HG03066 (cell line): Measurements from ENCODE around the gene CRYBB3.

ENCODE experiments used
- ATAC-seq: cut with Tn5 transposase; IDR thresholded peaks from one replicate; pipeline ENCODE4 v1.9.1; 2021; ENCODE audit warnings: low read depth; ENCODE audit not compliant: unreplicated experiment

Gene CRYBB3

DNA sequence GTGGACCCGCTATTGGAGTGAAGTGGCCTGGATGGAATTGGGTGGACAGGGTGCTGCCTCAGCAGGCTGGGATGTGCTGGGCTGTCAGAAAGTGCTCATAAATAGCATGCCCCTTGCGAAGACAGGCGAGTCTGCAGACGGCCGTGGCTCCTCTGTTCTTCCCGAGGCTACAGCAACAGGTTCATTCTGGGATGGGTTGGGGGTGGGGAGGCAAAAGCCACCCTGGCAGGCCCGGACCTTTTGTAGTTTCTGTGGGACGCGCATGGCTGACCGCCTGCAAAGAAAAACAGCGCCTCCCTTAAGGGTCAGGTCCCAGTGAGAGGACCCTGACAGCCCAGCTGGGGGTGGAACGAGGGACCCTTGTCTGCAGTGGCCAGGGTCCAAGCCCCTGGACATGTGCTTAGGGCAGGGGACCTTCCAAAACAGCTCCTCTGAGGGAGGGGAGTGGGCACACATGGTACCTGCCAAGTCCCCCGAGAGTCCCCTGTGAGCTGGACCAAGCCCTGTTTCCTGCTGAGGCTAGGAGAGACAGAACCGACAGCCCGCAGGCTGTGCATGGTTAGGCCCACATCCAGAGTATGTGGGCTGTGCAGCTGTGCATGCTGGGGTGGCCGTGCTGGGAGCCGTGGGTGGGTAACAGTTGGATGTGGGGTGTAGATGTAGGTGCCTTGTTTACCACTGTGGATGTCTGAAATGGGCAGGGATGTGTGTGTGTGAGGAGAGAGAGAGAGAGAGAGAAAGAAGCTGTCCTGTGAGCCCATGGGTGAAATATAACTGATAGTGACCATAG, at the start of gene CRYBB3:
Gene CRYBB3, plus strand, starts transcription at position 128 of the 790 bp plus-strand sequence. CDS start 1,539 bp downstream, outside the sequence.
- ATAC-seq: no peak

DNA sequence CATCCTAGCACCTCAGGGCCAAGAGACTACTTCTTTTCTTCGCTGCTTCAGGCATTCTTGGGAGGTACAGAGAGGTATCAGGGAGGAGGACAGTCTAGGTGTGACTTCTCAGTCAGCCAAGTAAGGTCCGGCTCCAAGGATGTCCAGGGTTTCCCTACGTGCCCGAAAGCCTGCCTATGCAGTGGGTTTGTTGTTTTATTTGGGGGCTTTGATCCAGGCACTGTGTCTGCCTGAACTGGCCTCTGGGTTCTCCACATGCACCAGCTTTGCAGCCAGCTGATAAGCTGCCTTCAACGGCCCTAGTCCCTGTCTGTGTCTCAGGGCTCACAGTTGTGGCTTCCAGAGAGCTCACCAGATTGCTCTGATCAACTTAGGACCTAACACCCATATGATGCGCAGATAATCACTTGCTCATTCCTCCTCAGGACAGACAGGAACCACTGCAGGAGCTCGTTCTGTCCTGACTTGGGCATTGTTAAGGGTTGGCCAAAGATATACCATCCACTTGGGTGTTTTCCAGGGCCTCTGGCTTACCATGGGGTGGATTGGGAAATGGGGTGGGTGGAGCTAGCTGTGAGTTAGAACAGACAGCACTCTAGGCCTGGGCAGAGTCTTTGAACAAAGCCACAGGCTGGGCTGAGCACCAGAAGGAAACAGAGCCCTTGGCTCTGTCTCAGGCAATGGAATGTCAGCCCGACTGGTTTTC, 45.5 kb upstream of the CRYBB3 start:
- no peak for ATAC-seq

DNA sequence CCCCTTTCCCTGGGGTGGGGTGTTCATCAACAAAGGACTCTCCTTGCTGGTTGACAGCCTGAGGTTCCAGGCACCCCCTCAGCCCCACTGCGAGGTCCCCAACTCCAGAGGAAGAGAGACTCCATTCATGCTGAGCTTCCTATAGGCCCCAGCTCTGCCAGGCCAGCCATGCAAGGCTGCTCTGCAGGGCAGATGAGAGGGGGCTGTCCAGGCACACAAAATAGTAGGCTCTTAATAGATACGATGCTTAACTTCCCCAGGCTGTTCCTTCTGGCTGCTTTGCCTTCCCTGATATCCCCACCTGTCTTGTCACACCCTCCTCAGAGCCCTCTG, 45.0 kb upstream of the CRYBB3 start:
- ATAC-seq: no peak

DNA sequence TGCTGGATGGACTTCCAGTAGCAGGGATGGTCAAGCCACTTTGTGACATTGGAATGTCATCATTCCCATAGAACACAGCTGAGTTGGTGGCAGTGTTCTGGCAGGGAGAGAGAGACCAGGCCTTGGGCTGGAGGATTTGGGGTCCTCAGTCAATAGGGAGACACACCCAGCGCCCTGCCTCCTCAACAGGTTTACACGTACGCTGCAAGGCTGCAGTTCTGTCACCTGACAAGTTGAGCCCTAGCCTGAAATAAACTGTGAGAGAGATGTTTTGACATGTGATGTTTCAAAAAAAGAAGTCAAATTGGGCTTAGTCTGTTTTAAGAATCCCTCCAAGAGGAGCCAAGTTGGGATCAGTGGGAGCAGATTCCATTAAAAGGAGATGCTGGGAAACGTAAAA, 42.9 kb upstream of the CRYBB3 start:
- no peak for ATAC-seq

DNA sequence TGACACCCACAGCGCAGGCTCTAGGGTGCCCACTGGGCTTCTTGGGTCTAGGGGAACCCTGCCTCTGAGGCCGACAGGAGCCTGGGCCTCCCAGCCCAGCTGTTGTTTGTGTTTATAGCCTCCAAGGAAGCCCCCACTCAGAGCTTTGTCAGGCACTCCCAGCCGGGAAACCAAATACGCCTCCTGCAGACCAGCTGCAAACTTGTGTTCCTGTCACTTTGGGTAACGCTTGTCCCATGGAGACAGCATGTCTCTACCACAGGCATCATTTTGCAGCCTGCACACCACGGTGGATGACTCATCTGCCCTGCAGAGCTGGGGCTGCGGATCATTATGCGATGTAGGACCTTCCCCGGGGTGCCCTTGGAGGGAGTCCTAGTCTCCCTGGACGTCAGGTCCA, 40.6 kb upstream of the CRYBB3 start:
- no peak for ATAC-seq

DNA sequence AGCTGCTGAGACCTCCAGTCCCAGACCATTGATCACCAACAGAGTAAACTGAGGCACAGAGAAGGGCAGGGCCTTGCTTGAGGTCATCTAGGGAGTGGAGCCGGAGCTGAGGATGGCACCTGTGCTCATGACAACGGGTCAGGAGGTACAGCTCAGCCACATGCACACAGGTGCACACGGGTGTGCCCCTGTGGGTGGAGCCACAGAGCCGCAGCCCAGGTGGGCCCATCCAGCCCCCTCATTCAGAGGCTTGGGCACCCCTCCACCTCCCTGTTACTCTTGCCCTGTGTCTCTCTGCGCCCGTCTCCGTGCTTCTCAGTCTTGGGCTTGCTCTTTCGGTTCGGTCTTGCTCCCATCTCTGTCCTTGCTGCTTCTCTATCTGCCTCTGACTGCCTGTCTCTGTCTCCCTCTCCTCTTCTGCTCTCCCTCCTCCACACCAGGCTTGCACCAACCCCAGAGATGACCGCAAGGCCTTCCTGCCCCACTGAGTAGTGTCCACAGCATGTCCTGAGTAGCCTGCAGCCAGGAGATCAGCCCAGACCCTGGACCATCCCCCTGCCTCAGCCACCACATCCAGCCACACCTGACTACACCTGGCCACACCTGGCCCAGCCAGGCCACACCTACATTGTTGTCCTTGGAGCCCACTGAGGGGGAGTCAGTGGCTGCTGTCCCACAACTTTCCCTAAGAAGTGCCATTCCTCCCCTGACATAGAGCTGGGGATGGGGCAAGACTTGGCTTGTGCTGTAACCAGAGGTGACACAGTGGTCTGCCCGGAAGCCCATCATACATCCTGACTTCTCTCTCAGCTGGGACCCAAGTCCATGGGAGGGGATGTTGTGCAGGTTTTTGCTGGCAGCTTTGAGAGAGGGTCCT, 39.3 kb upstream of the CRYBB3 start:
- no peak for ATAC-seq

DNA sequence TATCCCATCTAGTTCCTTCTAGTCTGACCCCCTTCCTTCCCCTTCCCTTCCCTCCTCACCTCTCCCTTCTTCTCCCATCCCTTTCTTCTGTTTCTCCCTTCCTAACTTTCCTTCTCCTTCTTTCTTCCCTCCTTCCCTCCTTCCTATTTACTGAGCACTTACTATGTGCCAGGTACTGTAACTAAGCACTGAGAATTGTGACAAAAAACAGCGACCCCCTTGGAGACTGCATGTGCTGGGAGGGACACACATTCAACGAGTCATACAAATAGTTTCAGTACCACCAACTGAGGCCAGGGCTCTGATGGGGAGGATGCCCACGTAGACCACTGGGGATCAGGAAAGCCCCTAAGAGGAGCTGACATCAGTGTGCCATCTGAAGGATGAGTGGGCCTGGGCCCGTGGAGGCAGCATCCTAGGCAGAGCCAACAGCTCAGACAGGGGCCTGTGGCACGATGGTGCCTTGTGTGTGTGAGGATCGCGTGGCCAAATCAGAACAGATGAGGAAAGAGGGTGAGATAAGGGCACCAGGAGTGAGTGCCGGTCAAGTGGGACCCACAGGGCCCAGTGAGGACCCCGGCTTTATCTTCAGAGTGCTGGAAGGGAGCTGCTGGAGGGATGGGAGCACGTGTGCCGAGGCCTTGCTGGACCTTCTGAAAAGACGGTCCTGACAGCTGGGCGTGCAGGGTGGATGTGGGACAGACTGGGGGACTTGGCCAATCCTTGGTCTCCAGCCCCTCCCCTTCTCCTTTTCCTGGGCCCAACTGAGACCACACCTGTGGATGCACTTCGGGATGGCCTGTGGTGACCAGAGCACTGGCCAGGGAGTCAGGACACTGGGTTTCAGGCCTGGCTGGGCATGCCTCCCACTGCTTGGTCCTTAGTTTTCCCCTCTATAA, 38.4 kb upstream of the CRYBB3 start:
- no peak for ATAC-seq

DNA sequence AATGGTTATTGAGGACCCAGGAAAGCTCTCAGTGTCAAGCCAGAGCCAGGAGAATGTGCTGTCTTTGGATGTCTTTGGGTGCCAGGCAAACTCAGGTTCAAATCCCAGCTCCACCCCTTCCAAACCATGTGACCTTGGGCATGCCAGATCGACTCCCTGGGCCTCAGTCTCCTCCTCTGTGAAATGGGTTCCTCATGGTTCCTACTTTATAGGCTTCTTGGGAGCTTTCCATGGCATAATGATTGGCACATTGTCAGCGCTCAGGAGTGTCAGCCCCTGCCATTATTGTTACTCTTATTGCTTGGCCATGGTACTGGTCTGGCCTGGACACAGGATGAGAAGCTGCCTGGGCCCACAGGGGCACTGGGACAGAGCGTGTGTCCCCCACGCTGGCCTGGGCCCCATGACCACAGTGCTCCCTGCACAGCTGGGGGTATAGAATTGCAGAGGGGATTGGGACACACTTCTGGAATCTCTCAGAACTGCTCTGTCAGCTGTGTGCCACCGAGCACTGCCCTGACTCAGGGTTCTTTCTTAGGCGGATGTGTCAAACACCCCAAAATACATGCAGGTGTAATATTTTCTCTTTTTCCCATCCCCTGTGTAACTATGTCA, 37.6 kb upstream of the CRYBB3 start:
- no peak for ATAC-seq

DNA sequence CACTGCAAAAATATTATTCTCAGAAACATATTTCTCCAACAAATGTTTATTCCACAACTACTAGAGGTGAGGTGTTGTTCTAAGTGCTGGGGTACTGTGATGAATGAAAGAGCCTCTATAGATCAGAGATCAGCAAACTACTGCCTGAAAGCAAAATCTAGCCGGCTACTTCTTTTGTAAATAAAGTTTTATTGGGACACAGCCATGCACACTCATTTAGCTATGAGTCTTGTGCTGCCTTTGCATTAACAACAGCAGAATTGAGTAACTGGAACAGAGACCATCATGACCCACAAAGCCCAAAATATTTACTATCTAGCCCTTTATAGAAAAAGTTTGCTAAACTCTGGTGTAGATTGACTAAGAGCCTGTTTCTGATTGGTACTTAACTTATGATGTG, 37.1 kb upstream of the CRYBB3 start:
- no peak for ATAC-seq

DNA sequence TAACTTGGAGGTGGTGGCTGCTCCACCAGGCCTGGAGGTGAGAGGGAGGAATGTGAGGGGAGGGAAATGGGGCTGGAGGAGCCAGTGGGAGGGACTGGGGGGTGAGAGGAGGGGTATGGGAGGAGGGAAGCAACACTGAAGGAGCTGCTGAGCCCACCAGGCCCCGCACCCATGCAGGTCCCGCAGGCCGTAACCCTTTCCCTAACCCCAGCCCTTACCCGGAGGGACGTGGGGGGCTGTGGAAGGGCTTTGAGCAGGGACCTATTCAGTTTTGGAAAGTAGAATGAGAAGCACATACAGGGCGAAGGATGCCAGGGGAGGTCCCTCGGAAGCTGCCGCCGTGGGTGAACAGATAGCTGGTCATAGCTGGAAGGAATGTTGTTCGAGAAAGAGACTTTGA, 33.9 kb upstream of the CRYBB3 start:
- ATAC-seq: no peak

DNA sequence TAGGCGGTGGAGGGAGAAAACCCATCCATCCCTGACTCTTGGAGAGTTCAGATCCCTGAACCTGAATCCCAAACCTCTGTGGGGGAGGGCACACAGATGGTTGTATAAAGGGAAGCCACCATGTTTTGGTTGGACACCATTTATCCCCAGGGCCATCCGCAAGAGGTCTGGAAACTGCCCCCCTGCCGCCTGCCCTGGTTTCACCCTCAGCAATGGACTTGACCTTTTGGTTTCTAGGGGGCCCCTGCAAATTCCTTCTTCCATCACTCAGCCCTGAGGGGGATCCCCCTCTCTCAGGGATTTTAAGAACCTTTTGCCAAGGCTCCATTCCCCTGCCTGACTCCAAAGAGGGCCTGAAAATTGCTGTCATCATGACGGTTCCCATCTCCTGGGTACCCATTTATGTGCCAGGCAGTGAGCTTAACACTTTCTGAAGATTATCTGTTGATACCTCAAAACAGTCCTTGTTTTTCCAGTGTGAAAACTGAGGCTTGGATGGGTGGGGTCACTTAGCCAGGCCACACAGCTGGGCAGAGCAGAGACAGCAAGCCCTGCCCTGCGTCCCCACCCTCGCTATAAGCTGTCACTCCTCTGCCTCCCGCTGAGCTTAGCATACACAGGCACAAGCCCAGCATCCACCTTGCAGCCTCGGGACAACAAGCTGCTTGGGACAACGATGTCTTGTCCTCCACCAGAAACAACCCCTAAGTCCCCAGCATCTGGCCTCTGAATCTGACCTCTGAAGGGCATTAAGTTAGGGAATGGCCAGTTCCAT, 33.2 kb upstream of the CRYBB3 start:
- no peak for ATAC-seq

DNA sequence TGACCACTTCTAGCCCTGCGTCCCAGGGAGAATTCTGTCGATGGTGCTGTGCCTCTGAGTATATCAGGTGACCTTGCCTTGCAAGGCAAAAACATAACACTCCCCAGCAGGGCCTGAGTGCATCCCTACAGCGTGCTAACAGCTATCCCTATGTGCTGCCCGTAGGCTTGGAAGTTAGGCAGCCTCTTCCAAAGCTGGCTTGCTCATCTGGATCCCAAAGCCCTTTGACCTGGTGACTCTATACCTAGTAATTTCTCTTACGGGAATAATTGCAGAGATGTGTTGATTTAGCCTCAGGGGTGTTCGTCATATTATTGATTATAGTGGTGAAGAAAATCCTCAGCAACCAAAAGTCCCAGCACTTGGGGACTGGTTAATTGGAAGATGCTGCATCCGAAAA, 32.6 kb upstream of the CRYBB3 start:
- no peak for ATAC-seq

DNA sequence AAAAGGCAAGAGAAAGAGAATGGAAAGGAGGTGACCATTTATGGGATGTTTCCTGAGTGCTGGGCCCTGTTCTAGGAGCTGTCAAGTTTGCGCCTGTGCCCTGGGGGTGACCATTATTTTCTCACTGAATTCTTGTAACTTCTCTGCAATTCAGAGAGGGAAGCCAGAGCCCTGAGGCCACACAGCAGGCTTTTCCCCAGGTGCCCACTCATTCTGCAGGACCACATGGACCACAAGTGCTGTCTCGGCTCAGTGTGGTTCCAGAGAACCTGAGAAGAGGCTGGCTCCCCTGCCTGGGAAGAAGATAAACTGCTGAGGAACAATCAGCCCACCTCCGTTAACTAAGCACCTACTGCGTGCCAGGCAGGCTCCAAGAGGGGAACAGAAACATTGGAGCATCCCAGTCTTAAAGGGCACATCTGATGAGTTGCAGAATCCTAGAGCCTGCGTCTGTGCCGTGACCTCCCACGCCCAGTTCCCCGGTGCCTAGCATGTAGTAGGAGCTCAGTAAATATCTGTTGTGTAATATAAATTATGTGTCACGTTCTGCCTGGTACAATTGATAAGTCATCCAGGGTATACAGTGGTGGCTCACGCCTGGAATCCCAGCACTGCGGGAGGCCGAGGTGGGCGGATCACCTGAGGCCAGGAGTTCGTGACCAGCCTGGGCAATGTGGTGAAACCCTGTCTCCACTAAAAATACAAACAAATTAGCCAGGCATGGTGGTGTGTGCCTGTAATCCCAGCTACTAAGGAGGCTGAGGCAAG, 31.6 kb upstream of the CRYBB3 start:
- ATAC-seq: no peak

DNA sequence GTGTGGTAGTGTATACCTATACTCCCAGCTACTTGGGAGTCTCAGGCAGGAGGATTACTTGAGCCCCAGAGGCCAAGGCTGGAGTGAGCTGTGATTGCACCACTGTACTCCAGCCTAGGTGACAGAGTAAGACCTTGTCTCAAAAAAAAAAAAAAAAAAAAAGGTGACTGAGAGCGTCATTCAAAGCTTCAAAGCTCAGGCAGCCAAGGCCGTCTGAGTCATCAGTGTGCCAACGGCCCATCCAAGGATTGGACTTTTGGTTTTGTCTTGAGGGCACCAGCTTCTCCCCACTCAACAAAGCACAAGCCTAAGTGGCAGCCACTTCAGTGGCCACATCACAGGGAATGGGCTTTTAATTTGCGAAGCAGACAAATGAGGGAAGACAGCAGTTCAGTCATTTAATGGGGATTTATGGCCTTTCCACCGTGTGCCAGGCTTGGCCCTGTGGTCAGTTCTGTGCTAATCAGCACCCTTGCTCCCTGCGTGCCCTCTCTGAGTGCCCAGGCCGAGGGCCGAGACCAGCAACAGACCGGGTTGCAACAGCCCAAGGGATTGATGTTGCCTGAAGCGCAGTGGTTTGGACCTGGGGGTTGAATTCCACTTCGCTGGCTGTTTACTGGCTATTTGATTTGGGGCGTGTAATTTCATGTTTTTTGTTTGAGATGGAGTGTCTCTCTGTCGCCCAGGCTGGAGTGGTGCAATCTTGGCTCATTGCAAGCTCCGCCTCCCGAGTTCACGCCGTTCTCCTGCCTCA, 30.2 kb upstream of the CRYBB3 start:
- ATAC-seq: no peak

DNA sequence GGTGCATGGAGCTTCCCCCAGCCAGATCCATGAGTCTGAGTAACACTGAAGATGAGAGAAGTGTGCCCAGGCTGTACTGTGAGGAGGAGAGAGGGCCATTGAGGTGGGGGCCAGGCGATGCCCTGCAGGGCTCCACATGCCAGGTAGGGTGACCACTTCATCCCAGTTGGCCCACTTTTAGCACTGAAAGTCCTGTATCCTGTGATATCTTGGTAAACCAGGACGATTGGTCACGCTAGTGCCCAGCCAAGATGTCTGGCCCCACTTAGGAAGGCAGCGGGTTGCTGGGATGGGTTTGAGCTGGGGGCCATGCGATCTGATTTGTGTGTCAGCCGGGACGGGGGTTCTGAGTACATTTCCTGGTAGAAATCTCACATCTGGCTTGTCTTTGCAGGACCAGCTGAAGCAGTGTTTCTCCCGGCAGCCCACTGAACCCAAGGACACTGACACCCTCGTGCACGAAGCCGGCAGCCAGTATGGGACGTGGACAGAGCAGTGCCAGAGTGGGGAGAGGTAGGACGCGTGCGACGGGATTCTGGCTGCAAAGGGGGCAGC, 29.2 kb upstream of the CRYBB3 start:
- ATAC-seq: no peak

DNA sequence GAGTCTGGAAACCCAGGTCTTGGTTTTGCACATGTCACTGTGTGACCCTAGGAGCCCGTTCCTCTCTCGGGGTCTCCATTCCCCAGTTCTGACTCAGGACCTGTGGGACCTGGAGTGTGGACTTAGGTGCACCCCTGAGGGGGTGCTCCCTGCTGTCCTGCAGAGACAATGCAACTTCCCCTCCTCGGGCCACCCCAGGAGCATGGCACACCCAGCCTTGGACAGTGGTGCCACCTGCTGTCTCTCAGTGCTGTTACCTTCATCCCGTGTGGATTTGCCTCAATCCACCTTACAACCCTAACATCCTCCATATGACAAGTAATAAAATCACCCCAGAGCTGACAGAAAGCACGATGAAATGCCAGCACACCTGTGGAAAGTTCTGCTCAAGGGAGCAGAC, 27.5 kb upstream of the CRYBB3 start:
- ATAC-seq: no peak

DNA sequence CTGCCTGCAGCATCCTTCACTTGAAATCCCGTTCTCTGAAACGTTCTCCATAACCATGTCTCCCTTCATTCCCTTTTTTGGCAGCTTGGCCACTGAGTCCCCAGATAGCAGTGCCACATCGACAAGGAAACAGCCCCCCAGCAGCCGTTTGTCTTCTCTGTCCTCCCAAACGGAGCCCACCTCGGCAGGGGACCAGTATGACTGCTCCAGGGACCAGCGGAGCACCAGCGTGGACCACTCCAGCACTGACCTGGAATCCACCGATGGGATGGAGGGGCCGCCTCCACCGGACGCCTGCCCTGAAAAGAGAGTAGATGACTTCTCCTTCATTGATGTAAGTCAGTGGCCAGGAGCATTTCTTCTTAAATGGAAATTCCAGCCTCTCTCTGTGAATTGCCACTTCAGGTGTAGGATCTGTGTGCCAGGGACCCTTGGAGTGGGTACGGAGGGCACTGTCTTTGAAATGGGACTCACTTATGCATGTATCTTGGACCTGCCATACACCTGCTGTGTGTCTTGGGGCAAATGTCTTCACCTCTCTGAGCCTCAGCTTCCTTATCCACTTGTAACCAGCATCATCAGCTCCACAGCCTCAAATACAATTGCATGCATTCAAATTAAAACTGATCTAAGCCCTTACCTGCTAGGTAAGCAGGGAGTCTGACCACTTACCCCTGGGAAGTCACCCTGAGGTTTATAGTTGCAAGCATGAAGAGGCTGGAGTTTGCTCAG, 25.3 kb upstream of the CRYBB3 start:
- no peak for ATAC-seq
